NCI-H524 treated with DMSO at 0.1 percent for 48 hours (cell line): ENCODE data around the gene HHIP.

Source experiments
- DNase-seq: peaks from one replicate; lab custom pipeline; 2025; lab: John Stamatoyannopoulos, UW

HHIP gene, protein sequence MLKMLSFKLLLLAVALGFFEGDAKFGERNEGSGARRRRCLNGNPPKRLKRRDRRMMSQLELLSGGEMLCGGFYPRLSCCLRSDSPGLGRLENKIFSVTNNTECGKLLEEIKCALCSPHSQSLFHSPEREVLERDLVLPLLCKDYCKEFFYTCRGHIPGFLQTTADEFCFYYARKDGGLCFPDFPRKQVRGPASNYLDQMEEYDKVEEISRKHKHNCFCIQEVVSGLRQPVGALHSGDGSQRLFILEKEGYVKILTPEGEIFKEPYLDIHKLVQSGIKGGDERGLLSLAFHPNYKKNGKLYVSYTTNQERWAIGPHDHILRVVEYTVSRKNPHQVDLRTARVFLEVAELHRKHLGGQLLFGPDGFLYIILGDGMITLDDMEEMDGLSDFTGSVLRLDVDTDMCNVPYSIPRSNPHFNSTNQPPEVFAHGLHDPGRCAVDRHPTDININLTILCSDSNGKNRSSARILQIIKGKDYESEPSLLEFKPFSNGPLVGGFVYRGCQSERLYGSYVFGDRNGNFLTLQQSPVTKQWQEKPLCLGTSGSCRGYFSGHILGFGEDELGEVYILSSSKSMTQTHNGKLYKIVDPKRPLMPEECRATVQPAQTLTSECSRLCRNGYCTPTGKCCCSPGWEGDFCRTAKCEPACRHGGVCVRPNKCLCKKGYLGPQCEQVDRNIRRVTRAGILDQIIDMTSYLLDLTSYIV

DNA sequence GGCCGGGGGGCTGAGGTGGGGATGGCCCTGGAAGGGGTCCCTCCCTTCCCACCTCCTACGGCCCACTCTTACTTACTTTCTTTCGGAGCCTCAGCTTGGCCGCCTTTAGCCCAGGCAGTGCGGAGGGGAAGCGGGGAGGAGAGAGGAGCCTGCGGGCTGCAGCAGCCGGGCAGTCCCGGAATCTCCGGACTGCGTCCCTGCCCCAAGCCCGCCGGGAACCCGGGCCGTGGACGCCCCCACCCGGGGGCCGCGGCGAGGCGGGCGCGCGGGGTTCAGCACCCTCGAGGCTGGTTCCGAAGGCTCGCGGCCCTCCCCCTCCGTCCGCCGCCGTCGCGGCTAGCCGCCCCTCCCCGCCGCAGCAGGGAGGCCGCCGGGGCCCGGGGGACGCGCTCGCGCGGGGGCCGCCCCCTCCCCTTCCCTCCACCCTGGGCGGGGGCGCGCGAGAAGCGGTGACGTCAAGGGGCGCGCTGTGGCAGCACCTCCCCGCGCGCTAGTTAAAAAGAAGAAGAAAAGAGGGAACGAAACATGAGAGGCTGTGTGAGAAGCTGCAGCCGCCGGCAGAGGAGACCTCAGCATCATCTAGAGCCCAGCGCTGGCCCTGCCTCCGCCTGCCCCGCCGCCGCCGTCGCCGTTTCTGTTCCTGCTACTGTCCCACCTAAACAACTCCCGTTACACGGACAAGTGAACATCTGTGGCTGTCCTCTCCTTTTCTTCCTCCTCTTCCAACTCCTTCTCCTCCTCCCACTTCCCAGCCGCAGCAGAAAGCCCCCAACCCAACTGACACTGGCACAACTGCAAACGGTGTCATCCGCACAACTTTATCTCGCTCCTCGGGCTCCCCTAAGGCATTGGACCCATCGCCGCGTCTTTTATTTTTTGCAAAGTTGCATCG lies at the start of gene HHIP:
TSS of gene HHIP (plus strand) at position 526 of the 892 bp plus-strand sequence. CDS start 520 bp downstream, outside the sequence.
- DNase-seq, result no peak

DNA sequence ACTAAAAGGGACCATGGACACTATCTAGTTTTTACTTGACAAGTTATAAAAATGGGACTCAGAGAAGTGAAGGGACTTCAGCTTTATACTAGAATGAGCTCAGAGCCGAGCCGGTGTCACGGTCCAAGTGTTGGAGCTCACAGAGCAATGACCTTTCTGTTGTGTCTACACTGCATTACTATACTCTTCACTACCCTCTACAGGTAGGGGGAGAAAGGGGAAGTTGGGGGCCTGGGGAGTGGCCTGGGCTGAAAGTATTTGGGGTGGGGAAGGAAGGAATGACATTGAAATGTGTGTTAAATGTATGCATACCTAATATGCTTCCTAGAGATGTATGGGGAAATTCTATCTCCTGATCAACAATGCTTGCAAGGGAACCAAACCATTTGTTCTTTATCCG lies 48.8 kb upstream of the HHIP start:
- DNase-seq, result no peak

DNA sequence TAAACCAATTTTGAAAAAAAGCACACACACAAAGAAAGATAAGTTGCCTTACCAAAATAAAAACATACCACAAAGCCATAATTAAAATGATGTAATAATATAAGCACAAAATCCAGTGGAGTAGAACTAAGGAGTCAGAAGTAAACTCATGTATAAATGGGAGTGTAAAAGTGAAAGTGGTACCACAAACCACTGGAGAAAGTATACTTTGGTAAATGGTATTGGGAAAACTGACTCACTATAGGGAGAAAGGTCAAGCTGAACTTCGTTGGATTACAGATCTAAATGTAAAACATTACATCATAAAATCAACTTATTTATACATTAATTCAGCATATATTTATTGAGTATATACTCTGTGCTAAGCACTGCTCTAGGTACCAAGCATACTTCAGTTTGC lies 46.3 kb upstream of the HHIP start:
- no peak for DNase-seq

DNA sequence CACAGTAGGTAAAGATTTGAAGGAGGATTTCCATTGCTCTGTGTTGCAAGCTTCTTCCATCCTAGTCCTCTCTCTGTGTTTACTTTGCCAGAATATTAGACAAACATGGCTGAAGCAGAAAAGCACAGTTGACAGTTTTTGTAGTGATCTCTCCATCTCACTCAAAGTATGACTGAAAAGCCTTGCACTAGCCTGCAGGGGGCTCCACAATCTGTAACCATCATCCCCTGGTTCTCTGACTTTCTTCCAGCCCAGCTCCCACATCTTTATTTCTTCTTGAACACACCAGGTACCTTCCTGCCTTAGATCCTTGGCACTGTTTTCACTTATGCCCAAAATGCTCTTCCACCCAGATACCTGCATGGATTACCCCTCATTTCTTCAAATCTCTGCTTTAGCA lies 34.1 kb upstream of the HHIP start:
- DNase-seq, result no peak

DNA sequence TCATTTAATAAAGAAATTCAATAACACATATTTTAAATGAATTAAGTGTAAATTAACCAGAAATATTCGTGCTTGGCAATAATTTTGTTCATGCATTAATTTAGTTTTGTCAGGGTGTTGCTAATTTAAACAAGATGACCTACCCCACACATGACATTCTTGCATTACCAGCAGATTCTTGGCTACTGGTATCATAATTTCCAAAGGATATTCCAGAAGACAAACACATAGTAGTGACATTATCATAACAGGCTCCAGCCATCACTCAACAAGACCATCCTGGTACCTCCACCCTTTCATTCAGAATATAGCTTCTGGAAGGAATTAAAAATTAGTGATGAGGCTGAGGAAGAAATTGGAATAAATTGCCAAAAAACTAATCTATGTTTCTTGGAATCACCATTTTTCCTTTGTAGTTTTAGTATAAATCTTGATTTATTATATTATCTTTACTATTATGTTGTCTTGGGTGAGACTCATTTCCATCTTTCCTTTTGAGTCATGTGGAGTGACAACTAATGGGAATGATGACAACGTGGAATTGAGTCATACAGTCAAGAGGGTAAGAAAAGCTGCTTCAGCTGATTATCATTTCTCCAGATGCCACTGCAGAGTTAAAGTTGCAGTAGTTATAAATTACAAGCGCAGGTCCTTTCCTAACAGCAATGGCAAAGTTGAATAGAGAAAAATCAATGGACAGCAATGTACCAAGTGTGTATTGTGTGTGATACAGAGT lies 30.9 kb upstream of the HHIP start:
- no peak for DNase-seq

DNA sequence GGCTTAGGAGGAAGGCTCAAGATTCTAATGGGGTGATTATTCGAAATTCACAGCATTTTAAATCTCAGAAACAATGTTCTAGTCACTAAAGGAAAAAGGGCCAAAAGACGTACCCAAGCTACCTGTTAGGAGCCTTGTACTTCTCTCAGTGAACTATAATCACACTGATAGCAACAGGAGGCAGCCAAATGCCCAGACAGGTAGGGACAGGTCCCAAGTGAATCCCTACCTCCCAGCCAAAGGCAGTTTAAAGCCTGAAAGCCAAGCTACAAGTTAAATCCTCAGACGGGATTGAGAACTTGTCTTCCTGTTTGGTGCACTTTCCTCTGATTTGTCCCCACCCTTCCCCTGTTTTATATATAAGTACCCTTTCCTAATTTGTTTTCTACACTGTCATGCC lies 24.3 kb upstream of the HHIP start:
- no peak for DNase-seq

DNA sequence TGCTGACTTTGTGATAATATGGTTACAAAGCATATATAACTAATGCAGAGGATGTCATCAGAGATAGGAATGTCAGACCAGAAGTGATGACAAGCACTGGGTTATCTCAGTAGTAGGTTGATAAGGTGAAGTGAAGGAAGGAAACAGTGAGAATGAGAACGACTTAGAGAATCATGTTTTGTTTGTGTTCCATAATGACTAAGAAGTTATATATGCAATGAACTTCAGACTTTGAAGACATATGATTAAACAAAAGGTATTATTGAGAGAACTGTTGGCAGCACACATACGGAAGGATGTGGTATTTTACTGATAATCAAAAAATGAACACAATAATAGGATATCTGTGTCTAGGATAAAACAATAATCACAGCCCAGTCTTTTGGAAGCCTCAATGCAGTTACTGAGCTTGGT lies 18.3 kb upstream of the HHIP start:
- no peak for DNase-seq

DNA sequence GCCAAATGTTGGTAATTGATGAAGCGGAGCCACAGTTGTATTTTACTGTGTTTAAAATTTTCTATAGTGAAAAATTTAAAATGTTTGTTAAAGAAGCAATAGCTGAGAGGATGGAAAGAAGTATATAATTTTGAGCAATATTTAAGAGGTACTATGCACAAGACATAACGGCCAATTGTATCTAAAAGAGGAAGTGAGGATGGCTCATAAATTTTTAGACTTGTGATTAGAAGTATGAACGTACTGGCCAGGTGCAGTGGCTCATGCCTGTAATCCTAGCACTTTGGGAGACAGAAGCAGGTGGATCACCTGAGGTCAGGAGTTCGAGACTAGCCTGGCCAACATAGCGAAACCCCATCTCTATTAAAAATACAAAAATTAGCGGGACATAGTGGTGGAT lies 12.7 kb upstream of the HHIP start:
- DNase-seq, result no peak

DNA sequence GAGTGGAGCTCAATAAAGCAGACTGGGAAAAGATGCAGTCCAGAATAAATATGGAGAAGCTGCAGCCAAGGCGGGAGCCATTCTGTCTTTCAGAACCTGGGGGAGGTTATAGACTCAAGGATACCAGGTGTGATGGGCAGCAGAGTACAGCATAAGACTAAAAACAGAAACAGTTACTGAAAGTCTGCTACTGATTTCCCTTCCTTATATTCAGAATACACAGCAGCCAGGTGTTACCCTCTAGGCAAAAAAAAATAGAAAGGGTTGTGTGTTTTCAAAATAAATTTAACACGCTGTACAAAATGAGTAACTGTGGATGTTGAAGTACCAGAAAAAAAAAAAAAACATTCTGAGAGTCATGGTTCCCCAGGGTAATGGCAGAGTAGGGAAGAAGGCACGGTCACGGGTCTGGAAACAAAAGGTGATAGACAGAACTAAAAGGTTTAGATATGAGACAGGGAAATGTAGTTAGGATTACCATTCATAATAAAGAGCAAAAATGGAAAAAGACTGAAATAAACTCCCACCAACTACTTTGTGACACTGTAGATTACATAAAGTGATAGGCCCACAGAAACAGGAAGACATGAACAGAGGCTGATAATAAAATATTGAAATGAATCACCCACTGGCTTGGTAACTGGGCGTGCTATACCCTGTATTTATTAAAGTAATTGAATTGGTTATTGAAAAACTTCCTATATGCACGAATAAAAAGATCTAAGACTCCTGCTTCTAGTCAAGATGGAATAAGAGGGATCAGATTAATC lies 10.8 kb upstream of the HHIP start:
- no peak for DNase-seq

DNA sequence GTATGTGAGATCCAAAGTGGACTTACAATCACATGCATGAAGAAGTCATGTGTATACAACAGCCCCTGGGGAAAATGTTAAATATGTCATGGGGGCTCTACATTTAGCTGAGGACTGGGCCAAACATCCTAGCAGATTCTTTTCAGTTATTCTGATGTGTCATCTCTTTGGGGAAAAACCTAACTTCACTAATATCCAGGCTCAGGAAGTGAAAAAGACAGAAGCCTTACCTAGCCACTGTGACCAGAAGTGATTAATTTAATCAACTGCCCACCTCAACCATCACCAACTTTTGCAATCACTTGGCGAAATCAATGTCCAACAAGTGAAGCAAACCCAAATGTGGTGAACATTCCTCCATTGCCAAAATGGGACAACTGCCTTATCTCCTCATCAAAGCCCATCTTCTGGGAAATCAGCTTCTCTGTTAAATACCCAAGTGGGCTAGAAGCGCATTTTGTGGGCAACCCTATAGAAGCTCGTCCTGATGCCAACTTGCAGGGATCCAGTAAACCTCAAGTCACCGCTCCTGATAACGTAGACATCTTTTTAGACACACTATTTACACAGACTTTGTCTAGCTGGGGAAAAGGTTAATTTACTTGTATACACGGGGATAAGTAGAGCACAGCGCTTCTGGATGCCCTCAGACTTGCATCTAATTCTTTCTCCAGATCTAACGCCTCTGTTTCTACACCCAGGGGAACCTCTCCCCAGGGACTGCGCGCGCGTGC lies 1.4 kb upstream of the HHIP start:
- DNase-seq, result no peak

DNA sequence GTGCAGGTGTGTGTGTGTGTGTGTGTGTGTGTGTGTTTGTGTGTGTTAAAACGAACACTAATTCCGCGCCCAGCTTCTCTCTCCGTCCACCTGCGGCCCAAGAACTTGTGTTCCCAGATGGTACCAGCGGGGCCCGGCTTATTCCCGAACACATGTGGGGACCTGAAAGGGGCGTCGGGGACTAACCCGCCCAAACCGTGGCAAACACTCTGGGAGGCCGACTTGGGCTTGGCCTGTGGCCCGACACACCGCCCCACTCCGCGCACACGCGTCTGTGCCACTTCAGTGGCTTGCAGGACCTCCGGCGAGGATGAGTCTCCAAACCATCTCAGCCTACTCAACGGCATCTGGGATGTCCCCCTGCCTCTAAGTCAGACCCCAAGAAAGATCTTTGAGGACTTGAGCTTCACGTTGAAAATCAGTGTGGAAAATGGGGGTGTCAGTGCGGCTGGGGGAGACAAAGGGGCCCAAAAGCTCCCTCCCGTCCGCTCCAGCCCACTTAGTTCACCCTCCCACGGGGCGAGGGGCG lies 790 bp upstream of the HHIP start:
- DNase-seq, result no peak

DNA sequence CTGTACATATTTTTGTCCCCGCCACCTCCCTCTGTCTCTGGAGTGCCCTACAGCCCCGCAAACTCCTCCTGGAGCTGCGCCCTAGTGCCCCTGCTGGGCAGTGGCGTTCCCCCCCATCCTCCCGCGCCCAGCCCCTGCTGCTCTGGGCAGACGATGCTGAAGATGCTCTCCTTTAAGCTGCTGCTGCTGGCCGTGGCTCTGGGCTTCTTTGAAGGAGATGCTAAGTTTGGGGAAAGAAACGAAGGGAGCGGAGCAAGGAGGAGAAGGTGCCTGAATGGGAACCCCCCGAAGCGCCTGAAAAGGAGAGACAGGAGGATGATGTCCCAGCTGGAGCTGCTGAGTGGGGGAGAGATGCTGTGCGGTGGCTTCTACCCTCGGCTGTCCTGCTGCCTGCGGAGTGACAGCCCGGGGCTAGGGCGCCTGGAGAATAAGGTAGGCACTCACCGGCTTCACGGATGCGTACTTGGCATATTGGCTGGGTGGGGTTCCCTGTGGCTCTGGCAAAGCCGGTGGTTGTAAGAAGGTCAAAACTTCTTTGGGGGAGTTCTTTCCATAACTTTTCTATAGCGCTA lies 653 bp downstream of the HHIP start:
- no peak for DNase-seq

DNA sequence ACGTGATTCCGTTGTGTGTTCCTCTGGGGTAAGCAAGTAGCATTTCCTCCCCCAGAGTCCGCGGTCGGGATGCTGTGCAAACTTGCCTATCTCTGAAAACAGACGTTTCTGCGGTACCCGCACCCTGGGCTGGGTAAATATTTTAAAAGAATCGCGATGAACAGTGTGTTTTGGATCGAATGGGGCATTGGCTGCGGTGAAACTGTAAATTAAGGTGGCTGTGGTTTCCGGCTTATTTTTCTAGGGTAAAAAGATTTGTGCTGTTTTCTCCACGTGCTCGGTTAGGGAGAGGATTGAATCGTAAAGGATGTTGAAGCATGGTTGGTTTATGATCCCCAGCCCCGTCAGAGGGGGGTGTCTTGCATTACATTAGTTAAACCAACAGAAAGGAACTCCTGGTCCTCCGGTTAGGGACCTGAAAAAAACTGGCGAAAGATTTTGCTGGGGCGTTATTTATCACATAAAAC lies 1.2 kb downstream of the HHIP start:
- no peak for DNase-seq

DNA sequence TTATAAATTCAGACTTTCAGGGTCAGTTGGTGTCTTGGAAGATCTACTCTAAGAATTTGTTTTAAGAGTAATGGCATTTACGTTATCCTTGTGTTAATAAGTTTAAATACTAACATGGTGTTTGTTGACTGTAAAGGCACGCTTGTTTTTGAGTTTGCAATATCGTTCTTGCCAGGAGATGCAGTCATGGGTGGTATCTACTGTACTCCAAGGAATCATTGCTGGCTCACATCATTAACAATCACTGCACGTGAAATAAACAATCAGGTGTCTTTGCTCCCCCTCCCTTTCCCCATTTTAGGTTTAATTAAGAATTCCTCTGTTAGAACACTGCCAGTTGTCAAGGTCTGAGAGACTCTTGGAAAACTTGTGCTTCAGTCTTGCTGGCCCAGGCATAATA lies 1.6 kb downstream of the HHIP start:
- DNase-seq, result no peak

DNA sequence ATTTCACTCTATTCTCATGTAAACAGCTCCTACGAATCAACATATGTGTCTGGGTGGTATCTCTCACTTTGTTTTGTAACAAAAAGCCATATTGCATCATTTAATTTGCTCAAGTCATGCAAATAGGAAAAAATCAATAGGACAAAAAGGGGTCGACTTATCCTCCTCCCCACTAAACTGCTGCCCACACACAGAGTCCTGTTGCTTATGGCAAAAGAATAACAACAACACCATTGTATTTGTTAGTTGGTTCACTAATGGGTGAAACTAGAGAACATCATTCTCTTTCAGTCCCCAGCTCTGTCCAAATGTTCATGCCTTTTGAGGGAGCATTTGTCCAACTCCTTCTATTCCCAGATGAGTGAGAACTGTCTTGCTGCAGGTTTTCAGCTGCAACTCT lies 2.1 kb downstream of the HHIP start:
- no peak for DNase-seq

DNA sequence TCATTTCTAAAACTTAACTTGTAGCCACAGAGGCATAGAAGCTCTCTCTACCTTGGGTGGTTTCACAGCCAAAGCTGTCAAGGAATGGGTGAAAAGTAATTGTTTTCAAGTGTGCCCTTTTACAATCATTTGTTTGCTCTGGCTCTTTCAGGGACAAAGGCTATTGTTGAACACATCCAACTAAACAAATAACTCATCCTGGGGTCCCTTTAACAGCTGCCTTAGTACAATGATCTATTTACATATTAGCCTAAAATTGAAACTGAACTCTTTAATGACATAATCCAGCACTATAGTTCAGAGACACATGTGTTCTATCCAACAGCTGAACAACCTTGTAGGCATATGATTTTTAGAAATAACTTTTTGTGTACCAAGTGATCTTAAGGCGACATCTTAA lies 3.7 kb downstream of the HHIP start:
- no peak for DNase-seq

DNA sequence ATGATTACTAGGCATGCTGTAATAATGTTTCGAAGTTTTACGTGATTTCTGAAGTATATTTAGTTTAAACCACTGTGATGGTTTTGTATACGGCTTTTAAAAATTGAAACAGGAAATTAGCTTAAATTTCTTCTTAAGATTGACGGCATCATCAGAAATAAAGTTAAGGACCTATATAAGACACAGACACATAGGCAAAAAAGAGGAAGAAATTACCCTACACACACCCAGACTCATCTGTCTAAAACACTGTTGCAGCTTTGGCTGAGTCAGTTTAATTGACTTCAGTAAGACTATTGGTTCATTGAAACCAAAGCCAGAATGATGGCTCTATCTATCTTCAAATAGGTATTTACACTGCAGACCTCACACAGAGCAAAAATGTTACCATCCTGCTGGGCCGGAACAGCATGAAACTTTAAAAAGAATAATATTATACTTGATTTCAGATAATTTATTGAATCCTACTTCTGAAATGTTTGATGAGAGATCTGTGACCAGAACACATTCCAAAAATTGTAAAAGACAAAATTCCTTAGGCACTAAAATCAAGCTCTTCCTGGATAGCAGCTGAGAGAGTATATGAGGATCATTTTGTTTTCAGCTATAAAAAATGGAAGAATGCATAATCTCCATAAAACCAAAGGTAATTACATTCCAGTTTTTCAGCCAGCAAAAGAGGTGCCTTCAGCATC lies 4.5 kb downstream of the HHIP start:
- DNase-seq, result no peak

DNA sequence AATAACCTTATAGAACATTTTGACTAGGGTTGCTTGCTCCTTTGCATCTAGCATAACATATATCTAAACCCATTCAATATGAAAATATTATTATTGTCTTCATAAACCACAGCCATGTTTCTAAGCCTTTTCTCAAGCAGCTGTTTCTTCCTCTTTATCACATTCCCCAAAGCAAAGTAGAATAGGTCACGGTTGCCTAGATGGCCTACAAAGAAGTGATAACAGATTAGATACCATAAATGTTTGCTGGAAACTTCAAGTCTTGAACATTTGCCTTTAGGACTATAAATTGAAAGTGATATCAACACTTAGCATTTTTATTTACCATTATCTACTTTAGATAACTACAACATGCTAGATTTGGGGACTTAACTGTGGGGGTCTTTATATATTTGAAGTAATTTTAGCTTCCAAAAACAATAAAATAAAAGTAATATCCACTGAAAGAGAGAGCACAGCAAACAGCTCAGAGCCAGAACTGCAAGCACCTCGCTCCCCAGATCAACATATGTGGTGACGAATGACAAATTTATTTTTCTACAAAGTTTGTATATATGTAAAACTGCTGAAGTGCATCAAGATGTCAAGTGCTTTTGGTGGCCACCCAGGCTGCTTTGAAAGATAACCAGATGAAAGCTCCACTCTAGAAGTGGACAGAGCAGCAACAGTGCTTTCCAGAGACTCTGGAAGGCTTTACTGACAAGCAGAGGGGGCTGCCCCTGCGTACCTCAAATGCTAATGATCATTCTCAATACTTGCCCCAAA lies 8.0 kb downstream of the HHIP start:
- DNase-seq, result no peak
